ENCODE data around the gene GNPTG. TPM values are rescaled to one million over a fixed set of nuclear protein-coding genes. Genes with fewer than 3 reads are reported as not detected.

Gene GNPTG
- total and polyA plus RNA-seq, 2 donors from 2014 or later = 88.7 to 138 TPM

DNA sequence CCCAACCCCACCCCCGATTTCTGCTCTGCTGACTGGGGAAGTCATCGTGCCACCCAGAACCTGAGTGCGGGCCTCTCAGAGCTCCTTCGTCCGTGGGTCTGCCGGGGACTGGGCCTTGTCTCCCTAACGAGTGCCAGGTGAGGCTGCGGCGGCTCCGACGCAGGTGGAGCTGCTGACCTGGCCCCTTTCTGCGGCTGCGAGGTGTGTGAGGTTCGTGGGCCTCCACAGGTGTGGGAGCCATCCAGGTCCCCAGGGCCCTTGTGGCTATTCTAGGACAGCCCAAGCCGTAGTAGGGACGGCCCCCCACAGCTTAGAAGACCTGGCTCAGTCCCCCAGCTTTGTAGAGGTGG is 39.3 kb upstream of the GNPTG start:
- intact Hi-C loops (cut with DNase I) = no loop called here
- peaks cover 3 to 21% (median 16%) of the 10 kb centered on the region in 3 donors for H3K36me3 ChIP-seq (ENCODE audit: control insufficient read depth in 2 of 3, insufficient read depth in 3 of 3, low read length in 3 of 3)
- FAIRE-seq = no peak
- H3K9ac ChIP-seq (ENCODE audit: low read length in 3 of 3) = peak overlapping the region in 1 of 3 donors; percentile 34
- no peaks in the 10 kb centered on the region for H3K27me3 ChIP-seq (ENCODE audit: control insufficient read depth, insufficient read depth, low read length)
- peak overlapping the region in 1 of 2 donors; percentile 32 for H3K27ac ChIP-seq (ENCODE audit: low read depth in 2 of 2, low read length in 2 of 2)
- H3K4me1 ChIP-seq (ENCODE audit: control insufficient read depth in 2 of 3, insufficient read depth in 2 of 3, low read depth in 1 of 3, low read length in 3 of 3) = peaks cover 0 to 29% (median 10%) of the 10 kb centered on the region in 3 donors
- no peak for DNase-seq
- H3K9me3 ChIP-seq (ENCODE audit: control insufficient read depth in 2 of 3, insufficient read depth in 1 of 3, low read length in 3 of 3) = no peaks in the 10 kb centered on the region
- H3K4me3 ChIP-seq (ENCODE audit: low read length in 3 of 3) = peak overlapping the region in 1 of 3 donors; percentile 70
- TF ChIP-seq, protein P1, sequence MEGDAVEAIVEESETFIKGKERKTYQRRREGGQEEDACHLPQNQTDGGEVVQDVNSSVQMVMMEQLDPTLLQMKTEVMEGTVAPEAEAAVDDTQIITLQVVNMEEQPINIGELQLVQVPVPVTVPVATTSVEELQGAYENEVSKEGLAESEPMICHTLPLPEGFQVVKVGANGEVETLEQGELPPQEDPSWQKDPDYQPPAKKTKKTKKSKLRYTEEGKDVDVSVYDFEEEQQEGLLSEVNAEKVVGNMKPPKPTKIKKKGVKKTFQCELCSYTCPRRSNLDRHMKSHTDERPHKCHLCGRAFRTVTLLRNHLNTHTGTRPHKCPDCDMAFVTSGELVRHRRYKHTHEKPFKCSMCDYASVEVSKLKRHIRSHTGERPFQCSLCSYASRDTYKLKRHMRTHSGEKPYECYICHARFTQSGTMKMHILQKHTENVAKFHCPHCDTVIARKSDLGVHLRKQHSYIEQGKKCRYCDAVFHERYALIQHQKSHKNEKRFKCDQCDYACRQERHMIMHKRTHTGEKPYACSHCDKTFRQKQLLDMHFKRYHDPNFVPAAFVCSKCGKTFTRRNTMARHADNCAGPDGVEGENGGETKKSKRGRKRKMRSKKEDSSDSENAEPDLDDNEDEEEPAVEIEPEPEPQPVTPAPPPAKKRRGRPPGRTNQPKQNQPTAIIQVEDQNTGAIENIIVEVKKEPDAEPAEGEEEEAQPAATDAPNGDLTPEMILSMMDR (IDR thresholded peaks at IDR 0.05; ENCODE audit: borderline replicate concordance, extremely low read depth, insufficient read depth) = no peak

DNA sequence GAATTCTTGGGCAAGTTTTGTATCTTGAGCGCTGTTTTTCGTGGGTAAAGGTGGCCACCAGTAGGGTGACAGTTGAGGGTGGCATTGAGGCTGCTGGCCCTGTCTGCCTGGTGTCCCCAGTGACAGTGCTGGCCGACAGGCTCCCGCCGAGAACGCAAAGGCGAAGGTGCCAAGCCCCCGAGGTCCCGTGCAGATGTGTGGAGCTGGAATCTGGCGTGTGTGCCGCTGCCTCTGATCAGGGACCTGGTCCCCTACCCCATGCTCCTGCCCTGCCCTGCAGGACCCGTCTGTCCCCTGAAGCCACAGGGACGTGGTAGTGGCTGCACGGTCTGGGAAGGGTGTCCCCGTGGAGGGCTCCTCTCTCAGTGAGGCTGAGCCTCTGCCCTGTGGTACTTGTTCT is 38.8 kb upstream of the GNPTG start:
- Histone ChIP-seq H3K4me3 (ENCODE audit: low read length in 3 of 3) (no peak overlapping the region), H3K27ac (ENCODE audit: low read depth in 2 of 2, low read length in 2 of 2) (no peak overlapping the region), H3K27me3 (ENCODE audit: control insufficient read depth, insufficient read depth, low read length) (no peaks in the 10 kb centered on the region), H3K36me3 (ENCODE audit: control insufficient read depth in 2 of 3, insufficient read depth in 3 of 3, low read length in 3 of 3) (peaks cover 3 to 24% (median 21%) of the 10 kb centered on the region in 3 donors), H3K4me1 (ENCODE audit: control insufficient read depth in 2 of 3, insufficient read depth in 2 of 3, low read depth in 1 of 3, low read length in 3 of 3) (peaks cover 0 to 29% (median 10%) of the 10 kb centered on the region in 3 donors), H3K9ac (ENCODE audit: low read length in 3 of 3) (no peak overlapping the region), H3K9me3 (ENCODE audit: control insufficient read depth in 2 of 3, insufficient read depth in 1 of 3, low read length in 3 of 3) (no peaks in the 10 kb centered on the region)
- DNase-seq = no peak
- TF ChIP-seq, protein P1 (IDR thresholded peaks at IDR 0.05; ENCODE audit: borderline replicate concordance, extremely low read depth, insufficient read depth) = no peak
- no peak for FAIRE-seq
- intact Hi-C loops (cut with DNase I) = no loop called here

DNA sequence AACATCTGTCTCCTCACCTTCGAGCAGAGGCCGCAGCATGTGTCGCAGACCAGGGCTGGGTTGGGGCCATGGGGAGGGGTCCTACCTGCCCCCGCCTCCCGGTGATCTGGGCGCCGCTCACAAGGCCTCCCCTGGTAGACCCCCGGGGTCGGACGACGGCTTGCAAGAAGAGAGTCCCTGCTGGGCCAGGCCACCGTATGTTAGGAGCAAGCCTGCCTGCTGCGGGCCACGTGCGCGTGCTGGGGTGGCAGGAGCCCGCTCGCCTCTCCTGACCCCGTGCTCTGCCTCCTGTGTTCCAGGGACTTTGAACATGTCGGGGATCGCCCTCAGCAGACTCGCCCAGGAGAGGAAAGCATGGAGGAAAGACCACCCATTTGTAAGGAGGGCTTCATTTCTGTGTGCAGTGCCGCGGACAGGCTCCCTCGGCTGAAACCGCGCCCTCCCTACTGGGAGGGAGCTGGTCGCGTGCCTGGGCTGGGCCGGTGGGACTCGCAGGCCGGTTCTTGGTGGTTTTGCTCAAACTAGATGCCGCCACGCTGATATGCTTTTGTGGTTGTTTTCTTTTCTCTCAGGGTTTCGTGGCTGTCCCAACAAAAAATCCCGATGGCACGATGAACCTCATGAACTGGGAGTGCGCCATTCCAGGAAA is 37.9 kb upstream of the GNPTG start:
- Histone ChIP-seq H3K36me3 (ENCODE audit: control insufficient read depth in 2 of 3, insufficient read depth in 3 of 3, low read length in 3 of 3) (peaks cover 6 to 31% (median 30%) of the 10 kb centered on the region in 3 donors), H3K27ac (ENCODE audit: low read depth in 2 of 2, low read length in 2 of 2) (no peak overlapping the region), H3K9me3 (ENCODE audit: control insufficient read depth in 2 of 3, insufficient read depth in 1 of 3, low read length in 3 of 3) (no peaks in the 10 kb centered on the region), H3K4me1 (ENCODE audit: control insufficient read depth in 2 of 3, insufficient read depth in 2 of 3, low read depth in 1 of 3, low read length in 3 of 3) (peaks cover 0 to 27% (median 10%) of the 10 kb centered on the region in 3 donors), H3K27me3 (ENCODE audit: control insufficient read depth, insufficient read depth, low read length) (no peaks in the 10 kb centered on the region), H3K9ac (ENCODE audit: low read length in 3 of 3) (no peak overlapping the region), H3K4me3 (ENCODE audit: low read length in 3 of 3) (no peak overlapping the region)
- TF ChIP-seq, protein P1 (IDR thresholded peaks at IDR 0.05; ENCODE audit: borderline replicate concordance, extremely low read depth, insufficient read depth) = no peak
- intact Hi-C loops (cut with DNase I) = no loop called here
- no peak for DNase-seq
- FAIRE-seq = no peak
